HEK293 (cell line): ENCODE measurements around the gene AMPD3.

Experiments used
- CTCF ChIA-PET: fragments of 350-600 bp; formaldehyde crosslinking; extraction: SDS; loops from one replicate; lab custom pipeline; 2021; ENCODE audit warnings: antibody characterized with exemption; lab: Yijun Ruan, JAX
- POLR2A ChIA-PET: fragments of 300-600 bp; formaldehyde crosslinking; extraction: SDS; loops from one replicate; lab custom pipeline; 2020; ENCODE audit warnings: antibody characterized with exemption, inconsistent platforms; lab: Yijun Ruan, JAX
- H3K27ac ChIP-seq: fragments of 200-500 bp; sonication (Bioruptor generic); 2 replicates; pipeline ENCODE4 v1.5.1; 2014; ENCODE audit warnings: low read depth, low read length, control low read depth, inconsistent platforms; ENCODE audit errors: extremely low read depth
- H3K36me3 ChIP-seq, 2 experiments: fragments of 200-500 bp in 1 of 2; sonication (Bioruptor generic) in 1 of 2; 1 replicate in 1 of 2; 2 replicates in 1 of 2; pipeline ENCODE4 v1.5.1; 2014 to 2017; ENCODE audit warnings: inconsistent platforms in 2 of 2, low read length in 2 of 2; ENCODE audit not compliant: control insufficient read depth in 2 of 2, insufficient read depth in 1 of 2
- H3K4me1 ChIP-seq: fragments of 200-500 bp; sonication (Bioruptor generic); 2 replicates; pipeline ENCODE4 v1.5.1; 2014; ENCODE audit warnings: mild to moderate bottlenecking, low read length, inconsistent platforms; ENCODE audit not compliant: control insufficient read depth, insufficient read depth
- H3K4me3 ChIP-seq: 2 replicates; pipeline ENCODE4 v1.5.1; 2011; ENCODE audit warnings: low read depth, mild to moderate bottlenecking, control low read depth, low read length, moderate library complexity
- H3K9me3 ChIP-seq: fragments of 200-500 bp; sonication (Bioruptor generic); 2 replicates; pipeline ENCODE4 v1.5.1; 2014; ENCODE audit warnings: low read depth, low read length, inconsistent platforms; ENCODE audit not compliant: control insufficient read depth, insufficient read depth
- EGR2 ChIP-seq: fragments of 450-650 bp; formaldehyde crosslinking; IDR thresholded peaks from 2 replicates; pipeline ENCODE4 v1.5.1; 2016; ENCODE audit warnings: low read depth, missing biosample characterization, missing genetic modification characterization
- IKZF3 ChIP-seq: fragments of 450-650 bp; IDR thresholded peaks from 2 replicates; pipeline ENCODE4 v1.5.0; 2018; ENCODE audit warnings: missing biosample characterization, mild to moderate bottlenecking, missing genetic modification characterization, moderate library complexity
- KLF16 ChIP-seq: fragments of 450-650 bp; formaldehyde crosslinking; IDR thresholded peaks from 2 replicates; pipeline ENCODE4 v1.5.1; 2017; ENCODE audit warnings: missing biosample characterization, missing genetic modification characterization
- KLF9 ChIP-seq: fragments of 450-650 bp; formaldehyde crosslinking; IDR thresholded peaks from 2 replicates; pipeline ENCODE4 v1.5.1; 2016; ENCODE audit warnings: missing biosample characterization, missing genetic modification characterization, low read depth
- SP2 ChIP-seq: fragments of 450-650 bp; formaldehyde crosslinking; IDR thresholded peaks from 2 replicates; pipeline ENCODE4 v1.5.1; 2016; ENCODE audit warnings: missing biosample characterization, missing genetic modification characterization
- ZBTB17 ChIP-seq: fragments of 450-650 bp; formaldehyde crosslinking; IDR thresholded peaks from 2 replicates; pipeline ENCODE4 v1.5.1; 2016; ENCODE audit warnings: missing biosample characterization, missing genetic modification characterization
- ZBTB44 ChIP-seq: fragments of 450-650 bp; IDR thresholded peaks from 2 replicates; pipeline ENCODE4 v1.5.1; 2018; ENCODE audit warnings: missing biosample characterization, mild to moderate bottlenecking, missing genetic modification characterization
- ZFP69B ChIP-seq: fragments of 450-650 bp; formaldehyde crosslinking; IDR thresholded peaks from 2 replicates; pipeline ENCODE4 v1.5.1; 2016; ENCODE audit warnings: missing biosample characterization, missing genetic modification characterization
- ZNF132 ChIP-seq: fragments of 450-650 bp; formaldehyde crosslinking; IDR thresholded peaks from 2 replicates; pipeline ENCODE4 v1.5.1; 2017; ENCODE audit warnings: missing biosample characterization, missing genetic modification characterization, borderline replicate concordance
- ZNF157 ChIP-seq: fragments of 450-650 bp; formaldehyde crosslinking; IDR thresholded peaks from 2 replicates; pipeline ENCODE4 v1.5.1; 2016; ENCODE audit warnings: missing biosample characterization, missing genetic modification characterization
- ZNF169 ChIP-seq: fragments of 450-650 bp; formaldehyde crosslinking; IDR thresholded peaks from 2 replicates; pipeline ENCODE4 v1.5.1; 2016; ENCODE audit warnings: missing biosample characterization, missing genetic modification characterization
- ZNF174 ChIP-seq: fragments of 450-650 bp; formaldehyde crosslinking; IDR thresholded peaks from 2 replicates; pipeline ENCODE4 v1.5.0; 2017; ENCODE audit warnings: missing biosample characterization, mild to moderate bottlenecking, missing genetic modification characterization
- ZNF510 ChIP-seq: fragments of 450-650 bp; formaldehyde crosslinking; IDR thresholded peaks from 2 replicates; pipeline ENCODE4 v1.5.1; 2018; ENCODE audit warnings: mild to moderate bottlenecking, missing genetic modification characterization, missing biosample characterization; ENCODE audit not compliant: insufficient replicate concordance
- ZNF571 ChIP-seq: fragments of 450-650 bp; formaldehyde crosslinking; IDR thresholded peaks from 2 replicates; pipeline ENCODE4 v1.5.0; 2017; ENCODE audit warnings: missing biosample characterization, missing genetic modification characterization
- ZNF704 ChIP-seq: fragments of 450-650 bp; formaldehyde crosslinking; IDR thresholded peaks from 2 replicates; pipeline ENCODE4 v1.5.1; 2016; ENCODE audit warnings: missing biosample characterization, missing genetic modification characterization
- ZNF76 ChIP-seq: fragments of 450-650 bp; formaldehyde crosslinking; IDR thresholded peaks from 2 replicates; pipeline ENCODE4; 2016; ENCODE audit warnings: low read depth, missing biosample characterization, missing genetic modification characterization, borderline replicate concordance
- TF ChIP-seq, protein P1 (sequence below): fragments of 450-650 bp; formaldehyde crosslinking; IDR thresholded peaks from 2 replicates; pipeline ENCODE4 v1.5.1; 2016; ENCODE audit warnings: missing biosample characterization, missing genetic modification characterization
- TF ChIP-seq, protein P2 (sequence below): fragments of 450-650 bp; formaldehyde crosslinking; IDR thresholded peaks from 2 replicates; pipeline ENCODE4 v1.5.1; 2017; ENCODE audit warnings: missing biosample characterization, missing genetic modification characterization
- TF ChIP-seq, protein P3 (sequence below): fragments of 450-650 bp; formaldehyde crosslinking; IDR thresholded peaks from 2 replicates; pipeline ENCODE4 v1.5.1; 2016; ENCODE audit warnings: missing biosample characterization, missing genetic modification characterization
- TF ChIP-seq, protein P4 (sequence below): sonication (generic); formaldehyde crosslinking; IDR thresholded peaks from 2 replicates; pipeline ENCODE4 v1.8.1; 2022; ENCODE audit warnings: mild to moderate bottlenecking, moderate library complexity, missing genetic modification reagents

Gene AMPD3

GRCh38 chr11:10405865-10406592 is 49.0 kb upstream of the AMPD3 start (continued):
- TF ChIP-seq, protein P1, sequence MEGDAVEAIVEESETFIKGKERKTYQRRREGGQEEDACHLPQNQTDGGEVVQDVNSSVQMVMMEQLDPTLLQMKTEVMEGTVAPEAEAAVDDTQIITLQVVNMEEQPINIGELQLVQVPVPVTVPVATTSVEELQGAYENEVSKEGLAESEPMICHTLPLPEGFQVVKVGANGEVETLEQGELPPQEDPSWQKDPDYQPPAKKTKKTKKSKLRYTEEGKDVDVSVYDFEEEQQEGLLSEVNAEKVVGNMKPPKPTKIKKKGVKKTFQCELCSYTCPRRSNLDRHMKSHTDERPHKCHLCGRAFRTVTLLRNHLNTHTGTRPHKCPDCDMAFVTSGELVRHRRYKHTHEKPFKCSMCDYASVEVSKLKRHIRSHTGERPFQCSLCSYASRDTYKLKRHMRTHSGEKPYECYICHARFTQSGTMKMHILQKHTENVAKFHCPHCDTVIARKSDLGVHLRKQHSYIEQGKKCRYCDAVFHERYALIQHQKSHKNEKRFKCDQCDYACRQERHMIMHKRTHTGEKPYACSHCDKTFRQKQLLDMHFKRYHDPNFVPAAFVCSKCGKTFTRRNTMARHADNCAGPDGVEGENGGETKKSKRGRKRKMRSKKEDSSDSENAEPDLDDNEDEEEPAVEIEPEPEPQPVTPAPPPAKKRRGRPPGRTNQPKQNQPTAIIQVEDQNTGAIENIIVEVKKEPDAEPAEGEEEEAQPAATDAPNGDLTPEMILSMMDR (tag by site-specific recombination), result peak; percentile 45; the same call in 1 of the 2 replicates
- TF ChIP-seq, all 188 proteins: peak for 9

DNA sequence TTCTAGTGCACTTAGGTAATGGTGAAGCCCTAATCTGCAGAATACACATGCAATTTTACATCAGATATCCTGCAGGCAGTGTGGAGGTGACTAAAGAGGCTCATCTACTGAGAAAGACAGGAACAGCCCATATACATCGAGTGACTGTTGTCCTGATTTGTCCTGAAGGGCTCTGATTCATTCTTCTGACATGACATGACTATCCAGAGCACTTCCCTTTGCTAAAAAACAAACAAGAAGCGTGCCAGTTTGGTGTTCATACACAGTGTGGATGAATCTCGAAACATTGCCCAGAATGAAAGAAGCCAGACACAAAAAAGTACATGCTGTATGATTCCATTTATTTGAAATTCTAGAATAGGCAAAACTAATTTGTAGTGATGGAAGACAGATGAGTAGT is 48.0 kb upstream of the AMPD3 start:
- no peak overlapping the region for H3K27ac ChIP-seq
- TF ChIP-seq ZNF571 (tag by site-specific recombination) (no peak), ZNF132 (tag by site-specific recombination) (no peak), EGR2 (tag by site-specific recombination) (no peak), ZNF157 (no peak), SP2 (no peak), ZNF174 (tag by site-specific recombination) (no peak), ZBTB17 (tag by site-specific recombination) (peak; percentile 29; the same call in 1 of the 2 replicates), ZNF704 (tag by site-specific recombination) (no peak)
- TF ChIP-seq, protein P2, sequence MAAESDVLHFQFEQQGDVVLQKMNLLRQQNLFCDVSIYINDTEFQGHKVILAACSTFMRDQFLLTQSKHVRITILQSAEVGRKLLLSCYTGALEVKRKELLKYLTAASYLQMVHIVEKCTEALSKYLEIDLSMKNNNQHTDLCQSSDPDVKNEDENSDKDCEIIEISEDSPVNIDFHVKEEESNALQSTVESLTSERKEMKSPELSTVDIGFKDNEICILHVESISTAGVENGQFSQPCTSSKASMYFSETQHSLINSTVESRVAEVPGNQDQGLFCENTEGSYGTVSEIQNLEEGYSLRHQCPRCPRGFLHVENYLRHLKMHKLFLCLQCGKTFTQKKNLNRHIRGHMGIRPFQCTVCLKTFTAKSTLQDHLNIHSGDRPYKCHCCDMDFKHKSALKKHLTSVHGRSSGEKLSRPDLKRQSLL (tag by site-specific recombination), result no peak
- H3K9me3 ChIP-seq, result no peaks in the 10 kb centered on the region
- H3K4me1 ChIP-seq, result no peaks in the 10 kb centered on the region
- H3K4me3 ChIP-seq, result no peak overlapping the region
- ChIA-PET POLR2A (interaction anchor here (1.3 kb wide), 1 partner anchor 134 kb away, joined by 5 read pairs; the partner anchor contains the start of gene RNF141), CTCF (interaction anchor here (0.7 to 2.0 kb wide), 13 partner anchors 10 to 371 kb away, joined by 3 to 19 read pairs (median 7); no protein-coding TSS in a partner anchor)
- H3K36me3 ChIP-seq, result no peaks in the 10 kb centered on the region

DNA sequence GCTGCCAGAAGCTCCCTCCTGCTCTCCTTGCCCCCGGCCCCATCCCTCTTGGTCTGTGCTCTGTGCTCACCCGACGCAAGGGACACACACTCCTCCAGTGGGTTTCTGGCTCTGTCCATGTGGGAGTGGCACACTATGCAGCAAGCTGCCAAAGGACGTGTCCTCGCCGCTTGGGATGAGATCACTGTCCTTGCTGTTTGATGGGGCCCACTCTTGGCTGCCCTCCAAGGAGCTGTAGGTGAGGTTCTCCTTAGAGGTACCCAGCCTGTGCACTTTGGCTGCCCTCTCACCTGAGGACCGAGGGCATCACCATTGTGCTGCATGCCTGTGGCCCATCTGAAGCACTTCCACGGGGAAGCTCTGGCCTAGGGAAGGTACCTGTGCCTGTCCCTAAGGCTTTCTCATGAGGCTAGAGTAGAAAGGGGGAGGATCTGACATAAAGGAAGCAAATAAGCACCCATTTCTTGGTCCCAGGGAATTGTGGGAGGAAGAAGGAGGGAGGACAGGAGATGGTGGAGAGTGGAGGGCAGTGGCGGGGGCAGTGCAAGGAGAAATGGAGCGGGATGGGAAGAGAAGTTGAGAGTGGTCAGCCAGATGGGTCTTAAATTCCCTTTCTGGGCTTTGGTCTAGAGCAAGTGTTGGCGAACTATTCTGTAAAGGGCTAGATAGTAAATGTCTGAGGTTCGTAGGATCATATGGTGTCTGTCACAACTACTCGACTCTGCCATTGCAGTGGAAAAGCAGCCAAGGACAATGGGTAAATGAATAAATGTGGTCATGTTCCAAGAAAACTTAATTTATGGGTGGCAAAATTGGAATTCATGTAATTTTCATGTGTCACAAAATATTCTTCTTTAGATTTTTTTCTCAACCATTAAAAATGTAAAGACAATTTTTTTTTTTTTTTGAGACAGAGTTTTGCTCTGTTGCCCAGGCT is 47.0 kb upstream of the AMPD3 start:
- Histone ChIP-seq H3K9me3 (no peaks in the 10 kb centered on the region), H3K27ac (no peak overlapping the region), H3K36me3 (no peaks in the 10 kb centered on the region), H3K4me1 (no peaks in the 10 kb centered on the region), H3K4me3 (no peak overlapping the region)
- POLR2A ChIA-PET, result no interaction called here
- no peak for TF ChIP-seq ZBTB44 (tag by site-specific recombination)
- peak; percentile 82 for TF ChIP-seq ZFP69B (tag by site-specific recombination)
- TF ChIP-seq KLF9 (tag by site-specific recombination), result no peak
- TF ChIP-seq, protein P3, sequence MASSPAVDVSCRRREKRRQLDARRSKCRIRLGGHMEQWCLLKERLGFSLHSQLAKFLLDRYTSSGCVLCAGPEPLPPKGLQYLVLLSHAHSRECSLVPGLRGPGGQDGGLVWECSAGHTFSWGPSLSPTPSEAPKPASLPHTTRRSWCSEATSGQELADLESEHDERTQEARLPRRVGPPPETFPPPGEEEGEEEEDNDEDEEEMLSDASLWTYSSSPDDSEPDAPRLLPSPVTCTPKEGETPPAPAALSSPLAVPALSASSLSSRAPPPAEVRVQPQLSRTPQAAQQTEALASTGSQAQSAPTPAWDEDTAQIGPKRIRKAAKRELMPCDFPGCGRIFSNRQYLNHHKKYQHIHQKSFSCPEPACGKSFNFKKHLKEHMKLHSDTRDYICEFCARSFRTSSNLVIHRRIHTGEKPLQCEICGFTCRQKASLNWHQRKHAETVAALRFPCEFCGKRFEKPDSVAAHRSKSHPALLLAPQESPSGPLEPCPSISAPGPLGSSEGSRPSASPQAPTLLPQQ, result peak; percentile 97
- no peak for TF ChIP-seq ZNF169 (tag by site-specific recombination)
- TF ChIP-seq ZNF76, result no peak
- no peak for TF ChIP-seq ZNF510 (tag by site-specific recombination)
- TF ChIP-seq KLF16 (tag by site-specific recombination), result no peak
- TF ChIP-seq, protein P4, sequence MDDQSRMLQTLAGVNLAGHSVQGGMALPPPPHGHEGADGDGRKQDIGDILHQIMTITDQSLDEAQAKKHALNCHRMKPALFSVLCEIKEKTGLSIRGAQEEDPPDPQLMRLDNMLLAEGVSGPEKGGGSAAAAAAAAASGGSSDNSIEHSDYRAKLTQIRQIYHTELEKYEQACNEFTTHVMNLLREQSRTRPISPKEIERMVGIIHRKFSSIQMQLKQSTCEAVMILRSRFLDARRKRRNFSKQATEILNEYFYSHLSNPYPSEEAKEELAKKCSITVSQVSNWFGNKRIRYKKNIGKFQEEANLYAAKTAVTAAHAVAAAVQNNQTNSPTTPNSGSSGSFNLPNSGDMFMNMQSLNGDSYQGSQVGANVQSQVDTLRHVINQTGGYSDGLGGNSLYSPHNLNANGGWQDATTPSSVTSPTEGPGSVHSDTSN (CRISPR knock-in tag), result no peak
- TF ChIP-seq IKZF3 (tag by site-specific recombination), result no peak
- CTCF ChIA-PET, result interaction anchor here (0.5 to 1.4 kb wide), 3 partner anchors 14 to 246 kb away, joined by 3 to 4 read pairs (median 3); no protein-coding TSS in a partner anchor
